OCI-LY1 (cell line): ENCODE data around the gene DTNB.

ENCODE experiments used
- H2AFZ ChIP-seq: fragments of 200-600 bp; sonication (generic), shearing (Covaris generic); 2 replicates; pipeline ENCODE4 v1.6.0; 2014; ENCODE audit warnings: antibody characterized with exemption, mild to moderate bottlenecking, low read length
- H3F3A ChIP-seq: fragments of 200-600 bp; sonication (generic), shearing (Covaris generic); 2 replicates; pipeline ENCODE4 v1.6.0; 2014; ENCODE audit warnings: mild to moderate bottlenecking, antibody characterized with exemption, low read length, moderate library complexity; ENCODE audit not compliant: insufficient read depth
- H3K27ac ChIP-seq: fragments of 200-600 bp; sonication (generic); 2 replicates; pipeline ENCODE4 v1.5.1; 2014; ENCODE audit warnings: low read length, mixed run types, mild to moderate bottlenecking, low read depth; ENCODE audit not compliant: poor library complexity, severe bottlenecking
- H3K27me3 ChIP-seq: fragments of 200-600 bp; sonication (generic); 2 replicates; pipeline ENCODE4 v1.6.0; 2014; ENCODE audit warnings: antibody characterized with exemption, mild to moderate bottlenecking, low read length, moderate library complexity; ENCODE audit not compliant: insufficient read depth
- H3K36me3 ChIP-seq: fragments of 200-600 bp; sonication (generic); 2 replicates; pipeline ENCODE4 v1.6.1; 2014; ENCODE audit warnings: mild to moderate bottlenecking, antibody characterized with exemption, low read length, moderate library complexity, mixed read lengths; ENCODE audit not compliant: insufficient read depth
- H3K4me1 ChIP-seq: fragments of 200-600 bp; sonication (generic); 2 replicates; pipeline ENCODE4 v1.5.1; 2014; ENCODE audit warnings: mild to moderate bottlenecking, low read length, moderate library complexity; ENCODE audit not compliant: insufficient read depth, severe bottlenecking
- H3K4me2 ChIP-seq: fragments of 200-600 bp; sonication (generic), shearing (Covaris generic); 2 replicates; pipeline ENCODE4 v1.6.1; 2014; ENCODE audit warnings: low read length
- H3K4me3 ChIP-seq: fragments of 200-600 bp; sonication (generic); 2 replicates; pipeline ENCODE4 v1.5.1; 2014; ENCODE audit warnings: low read length, low read depth, mild to moderate bottlenecking, mixed read lengths; ENCODE audit not compliant: poor library complexity, severe bottlenecking
- H3K79me2 ChIP-seq: fragments of 200-600 bp; shearing (Covaris generic); 2 replicates; pipeline ENCODE4 v1.6.1; 2016; ENCODE audit warnings: mixed run types, low read length, mixed read lengths; ENCODE audit not compliant: insufficient read depth
- H3K9ac ChIP-seq: fragments of 200-600 bp; sonication (generic), shearing (Covaris generic); 2 replicates; pipeline ENCODE4 v1.6.1; 2014; ENCODE audit warnings: mild to moderate bottlenecking, low read length, mixed read lengths
- H3K9me2 ChIP-seq: fragments of 200-600 bp; sonication (generic), shearing (Covaris generic); 2 replicates; pipeline ENCODE4 v1.6.1; 2014; ENCODE audit warnings: low read depth, mild to moderate bottlenecking, low read length, mixed read lengths
- H3K9me3 ChIP-seq: fragments of 200-600 bp; shearing (Covaris generic); 2 replicates; pipeline ENCODE4 v1.6.1; 2014; ENCODE audit warnings: low read length, mixed read lengths
- H4K20me1 ChIP-seq: fragments of 200-600 bp; sonication (generic), shearing (Covaris generic); 2 replicates; pipeline ENCODE4 v1.6.0; 2016; ENCODE audit warnings: mild to moderate bottlenecking, low read length; ENCODE audit not compliant: insufficient read depth
- EZH2 ChIP-seq: fragments of 200-600 bp; sonication (generic), shearing (Covaris generic); IDR thresholded peaks from 2 replicates; pipeline ENCODE4 v1.8.0; 2017; ENCODE audit warnings: borderline replicate concordance, mixed run types, mild to moderate bottlenecking, antibody characterized with exemption, low read length, moderate library complexity, mixed read lengths
- TF ChIP-seq, protein P1 (sequence below): fragments of 200-600 bp; sonication (generic), shearing (Covaris generic); IDR thresholded peaks from 2 replicates; pipeline ENCODE4 v1.5.1; 2017; ENCODE audit warnings: mild to moderate bottlenecking, antibody characterized with exemption, low read length, moderate library complexity, mixed read lengths

Gene DTNB

GRCh38 chr2:25363733-25364132 is 309.6 kb downstream of the DTNB start:
- Histone ChIP-seq H3K4me1 (peaks cover 14% of the 10 kb centered on the region), H3K27me3 (0 out of 2 replicates have a peak, but pooled peaks cover 3% of the 10 kb centered on the region), H2AFZ (no peak overlapping the region), H3K9me2 (no peaks in the 10 kb centered on the region), H3K4me3 (no peak overlapping the region), H3K9me3 (no peaks in the 10 kb centered on the region), H3K9ac (no peak overlapping the region), H3K27ac (no peak overlapping the region), H3K36me3 (no peaks in the 10 kb centered on the region), H3K4me2 (no peak overlapping the region), H4K20me1 (no peaks in the 10 kb centered on the region), H3F3A (no peaks in the 10 kb centered on the region), H3K79me2 (no peaks in the 10 kb centered on the region)
- no peak for TF ChIP-seq EZH2
- TF ChIP-seq, protein P1, sequence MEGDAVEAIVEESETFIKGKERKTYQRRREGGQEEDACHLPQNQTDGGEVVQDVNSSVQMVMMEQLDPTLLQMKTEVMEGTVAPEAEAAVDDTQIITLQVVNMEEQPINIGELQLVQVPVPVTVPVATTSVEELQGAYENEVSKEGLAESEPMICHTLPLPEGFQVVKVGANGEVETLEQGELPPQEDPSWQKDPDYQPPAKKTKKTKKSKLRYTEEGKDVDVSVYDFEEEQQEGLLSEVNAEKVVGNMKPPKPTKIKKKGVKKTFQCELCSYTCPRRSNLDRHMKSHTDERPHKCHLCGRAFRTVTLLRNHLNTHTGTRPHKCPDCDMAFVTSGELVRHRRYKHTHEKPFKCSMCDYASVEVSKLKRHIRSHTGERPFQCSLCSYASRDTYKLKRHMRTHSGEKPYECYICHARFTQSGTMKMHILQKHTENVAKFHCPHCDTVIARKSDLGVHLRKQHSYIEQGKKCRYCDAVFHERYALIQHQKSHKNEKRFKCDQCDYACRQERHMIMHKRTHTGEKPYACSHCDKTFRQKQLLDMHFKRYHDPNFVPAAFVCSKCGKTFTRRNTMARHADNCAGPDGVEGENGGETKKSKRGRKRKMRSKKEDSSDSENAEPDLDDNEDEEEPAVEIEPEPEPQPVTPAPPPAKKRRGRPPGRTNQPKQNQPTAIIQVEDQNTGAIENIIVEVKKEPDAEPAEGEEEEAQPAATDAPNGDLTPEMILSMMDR, result no peak

DNA sequence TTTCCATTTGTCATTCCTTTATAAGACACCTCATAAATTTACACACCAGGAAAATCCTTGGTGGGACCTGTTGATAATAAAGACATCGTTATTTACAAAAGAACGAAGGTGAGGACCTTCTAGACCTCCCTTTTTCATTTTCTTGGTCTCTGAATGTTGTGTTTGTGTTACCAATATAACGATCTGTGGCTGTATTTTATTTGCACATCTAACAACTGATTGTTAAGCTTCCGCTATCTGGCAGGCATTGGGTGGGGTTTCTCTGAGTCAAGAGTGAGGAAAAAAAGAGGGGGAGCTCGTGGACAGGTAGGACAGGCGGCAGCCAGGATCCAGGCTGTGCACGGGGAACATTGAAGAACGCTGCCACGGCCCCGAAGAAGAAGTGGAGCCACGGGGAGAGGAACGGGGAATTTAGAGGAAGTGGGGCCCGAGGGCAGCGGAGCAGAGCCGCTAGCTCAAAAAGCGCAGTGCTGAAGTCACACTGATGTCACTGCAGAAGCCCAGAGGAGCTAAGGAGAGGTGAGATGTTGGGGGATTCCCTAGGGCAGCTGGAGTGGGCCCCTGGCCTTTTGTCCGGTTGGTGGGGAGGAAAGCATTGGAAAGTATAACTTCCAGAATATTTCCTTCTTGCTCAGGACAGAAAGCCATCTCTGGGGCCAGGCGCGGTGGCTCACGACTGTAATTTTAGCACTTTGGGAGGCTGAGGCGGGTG is 310.8 kb downstream of the DTNB start:
- peak overlapping the region; percentile 28 for H3K9ac ChIP-seq

DNA sequence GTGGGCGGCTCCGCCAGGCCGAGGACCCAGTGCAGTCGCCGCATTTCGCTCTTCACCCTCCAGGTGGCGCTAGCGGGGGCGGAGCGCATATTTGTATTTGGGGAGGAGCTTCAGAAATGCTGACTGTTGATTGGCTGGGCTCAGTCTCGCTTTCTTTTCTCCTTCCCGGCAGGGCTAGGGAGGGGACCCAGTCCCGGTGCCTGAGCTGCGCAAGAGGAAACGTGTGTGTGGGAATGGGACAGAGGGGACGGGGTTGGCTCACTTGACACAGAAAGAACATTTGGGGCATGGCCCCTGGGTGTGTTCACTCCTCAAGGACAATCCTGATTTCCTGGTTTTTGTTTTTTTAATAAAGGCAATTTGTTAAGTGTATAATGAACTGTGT is 311.3 kb downstream of the DTNB start:
- no peak for TF ChIP-seq EZH2
- TF ChIP-seq, protein P1, result peak; percentile 88
- Histone ChIP-seq H3F3A (no peaks in the 10 kb centered on the region), H3K27ac (peak overlapping the region; percentile 52), H3K4me3 (peak overlapping the region; percentile 58), H4K20me1 (no peaks in the 10 kb centered on the region), H2AFZ (peak overlapping the region; percentile 26; the same call in 1 of the 2 replicates), H3K9me2 (no peaks in the 10 kb centered on the region), H3K9me3 (no peaks in the 10 kb centered on the region), H3K79me2 (no peaks in the 10 kb centered on the region), H3K4me2 (peak overlapping the region; percentile 79), H3K4me1 (peaks cover 14% of the 10 kb centered on the region), H3K9ac (peak overlapping the region; percentile 28), H3K27me3 (0 out of 2 replicates have a peak, but pooled peaks cover 3% of the 10 kb centered on the region), H3K36me3 (no peaks in the 10 kb centered on the region)

More for the DNA sequence above, 310.8 kb downstream of the DTNB start:
- no peaks in the 10 kb centered on the region for H3K79me2 ChIP-seq
- peak overlapping the region; percentile 52 for H3K27ac ChIP-seq
- H3K27me3 ChIP-seq, result 0 out of 2 replicates have a peak, but pooled peaks cover 3% of the 10 kb centered on the region
- H3K9me3 ChIP-seq, result no peaks in the 10 kb centered on the region
- TF ChIP-seq EZH2, result no peak
- TF ChIP-seq, protein P1, result no peak
- H4K20me1 ChIP-seq, result no peaks in the 10 kb centered on the region
- H3K4me2 ChIP-seq, result peak overlapping the region; percentile 79
- peak overlapping the region; percentile 26; the same call in 1 of the 2 replicates for H2AFZ ChIP-seq
- H3F3A ChIP-seq, result no peaks in the 10 kb centered on the region
- peaks cover 14% of the 10 kb centered on the region for H3K4me1 ChIP-seq
- no peaks in the 10 kb centered on the region for H3K36me3 ChIP-seq
- H3K9me2 ChIP-seq, result no peaks in the 10 kb centered on the region
- H3K4me3 ChIP-seq, result peak overlapping the region; percentile 58
